ENCODE results near the gene AP3M1.
"Not testable (repeated sequence)": the region's sequence is repeated elsewhere in the genome, so short reads cannot be mapped to it uniquely, and the experiment has no call there.

Gene AP3M1

GRCh38 chr10:74145133-74145532 lies 5.5 kb downstream of the AP3M1 start:
- TF ChIP-seq ZNF274 (IDR thresholded peaks at IDR 0.05; ENCODE audit: low read depth, low read length), result no peak
- H3K4me3 ChIP-seq (ENCODE audit: low read length), result no peak overlapping the region

- TF ChIP-seq ZNF274 (IDR thresholded peaks at IDR 0.05; ENCODE audit: low read depth, low read length), result no peak
- no peak overlapping the region for H3K4me3 ChIP-seq (ENCODE audit: low read length)
Measured at GRCh38 chr10:74140553-74140952, 10.1 kb downstream of the AP3M1 start.

GRCh38 chr10:74139981-74140380 lies 10.6 kb downstream of the AP3M1 start:
- H3K4me3 ChIP-seq (ENCODE audit: low read length), result no peak overlapping the region
- no peak for TF ChIP-seq ZNF274 (IDR thresholded peaks at IDR 0.05; ENCODE audit: low read depth, low read length)

- H3K4me3 ChIP-seq (ENCODE audit: low read length), result not testable (repeated sequence)
Measured at GRCh38 chr10:74138596-74138995, 12.0 kb downstream of the AP3M1 start.

- no peak for TF ChIP-seq ZNF274 (IDR thresholded peaks at IDR 0.05; ENCODE audit: low read depth, low read length)
- no peak overlapping the region for H3K4me3 ChIP-seq (ENCODE audit: low read length)
Measured at GRCh38 chr10:74137992-74138391, 12.6 kb downstream of the AP3M1 start.

- H3K4me3 ChIP-seq (ENCODE audit: low read length), result no peak overlapping the region
- no peak for TF ChIP-seq ZNF274 (IDR thresholded peaks at IDR 0.05; ENCODE audit: low read depth, low read length)
Measured at GRCh38 chr10:74135452-74135851, 15.2 kb downstream of the AP3M1 start.

GRCh38 chr10:74133923-74134820 lies 16.5 kb downstream of the AP3M1 start:
- H3K4me3 ChIP-seq (ENCODE audit: low read length), result no peak overlapping the region
- TF ChIP-seq ZNF274 (IDR thresholded peaks at IDR 0.05; ENCODE audit: low read depth, low read length), result no peak

GRCh38 chr10:74123081-74123480 lies 27.5 kb downstream of the AP3M1 start:
- no peak for TF ChIP-seq ZNF274 (IDR thresholded peaks at IDR 0.05; ENCODE audit: low read depth, low read length)

GRCh38 chr10:74122060-74122459 lies 28.6 kb downstream of the AP3M1 start:
- TF ChIP-seq ZNF274 (IDR thresholded peaks at IDR 0.05; ENCODE audit: low read depth, low read length), result no peak
- H3K4me3 ChIP-seq (ENCODE audit: low read length), result no peak overlapping the region

More at GRCh38 chr10:74123081-74123480, 27.5 kb downstream of the AP3M1 start:
- H3K4me3 ChIP-seq (ENCODE audit: low read length), result no peak overlapping the region

GRCh38 chr10:74121368-74121767 lies 29.3 kb downstream of the AP3M1 start:
- TF ChIP-seq ZNF274 (IDR thresholded peaks at IDR 0.05; ENCODE audit: low read depth, low read length), result no peak
- no peak overlapping the region for H3K4me3 ChIP-seq (ENCODE audit: low read length)

GRCh38 chr10:74120911-74121310 lies 29.7 kb downstream of the AP3M1 start:
- no peak for TF ChIP-seq ZNF274 (IDR thresholded peaks at IDR 0.05; ENCODE audit: low read depth, low read length)
- no peak overlapping the region for H3K4me3 ChIP-seq (ENCODE audit: low read length)

GRCh38 chr10:74118804-74119203 lies 31.8 kb downstream of the AP3M1 start:
- no peak overlapping the region for H3K4me3 ChIP-seq (ENCODE audit: low read length)
- TF ChIP-seq ZNF274 (IDR thresholded peaks at IDR 0.05; ENCODE audit: low read depth, low read length), result no peak

- TF ChIP-seq ZNF274 (IDR thresholded peaks at IDR 0.05; ENCODE audit: low read depth, low read length), result no peak
- H3K4me3 ChIP-seq (ENCODE audit: low read length), result no peak overlapping the region
Measured at GRCh38 chr10:74117738-74118137, 32.9 kb downstream of the AP3M1 start.

- TF ChIP-seq ZNF274 (IDR thresholded peaks at IDR 0.05; ENCODE audit: low read depth, low read length), result no peak
Measured at GRCh38 chr10:74114041-74114448, 36.6 kb downstream of the AP3M1 start.

GRCh38 chr10:74113546-74113945 lies 37.1 kb downstream of the AP3M1 start:
- no peak for TF ChIP-seq ZNF274 (IDR thresholded peaks at IDR 0.05; ENCODE audit: low read depth, low read length)
- no peak overlapping the region for H3K4me3 ChIP-seq (ENCODE audit: low read length)

More at GRCh38 chr10:74114041-74114448, 36.6 kb downstream of the AP3M1 start:
- no peak overlapping the region for H3K4me3 ChIP-seq (ENCODE audit: low read length)

Data from GM08714 (cell line).